Suprapubic skin (tissue), 3 donors: ENCODE data around the gene HECTD3.

Experiments used
- POLR2AphosphoS5 ChIP-seq, 3 donors: sonication (generic); formaldehyde crosslinking; IDR thresholded peaks; one replicate each; pipeline ENCODE4 v1.6.1; 2017; ENCODE audit warnings: antibody characterized with exemption in 3 of 3
- TF ChIP-seq, protein P1 (sequence below), 2 donors: fragments of 200-600 bp in 1 of 2; fragments of 450-650 bp in 1 of 2; sonication (generic) in 1 of 2; IDR thresholded peaks; one replicate each; pipeline ENCODE4 v1.5.1; 2016 to 2019; ENCODE audit warnings: antibody characterized with exemption in 2 of 2, mild to moderate bottlenecking in 1 of 2, moderate library complexity in 1 of 2

DNA sequence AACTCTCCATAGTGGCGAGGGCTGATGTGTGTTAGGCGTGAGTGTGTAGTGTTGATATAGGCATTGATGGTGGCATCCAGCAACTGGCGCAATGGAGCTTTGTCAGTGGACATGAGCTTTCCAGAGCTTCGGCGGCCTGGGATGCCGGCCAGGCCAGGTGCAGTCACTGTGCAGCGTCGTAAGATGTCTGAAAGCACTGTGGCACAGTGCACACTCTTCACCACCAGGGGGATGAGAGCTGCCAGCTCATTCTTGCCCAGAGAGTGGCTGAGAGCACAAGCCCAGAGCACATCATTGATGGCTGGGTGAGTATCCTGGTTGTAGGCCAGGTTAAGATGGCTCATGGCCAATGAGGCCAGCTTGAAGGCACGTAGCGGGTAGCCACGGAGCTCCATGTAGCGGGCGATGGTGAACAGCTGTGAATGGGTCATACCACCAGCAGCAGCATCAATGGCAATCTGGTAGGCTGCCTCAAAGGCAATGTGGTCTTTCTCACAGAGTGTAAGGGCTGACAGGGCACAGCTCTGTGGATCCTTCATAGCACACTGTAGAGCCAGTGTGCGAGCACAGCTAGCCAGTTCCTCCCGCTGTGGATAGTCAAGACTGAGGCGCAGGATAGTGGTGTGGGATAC lies 7.6 kb upstream of the HECTD3 start:
- TF ChIP-seq, protein P1, sequence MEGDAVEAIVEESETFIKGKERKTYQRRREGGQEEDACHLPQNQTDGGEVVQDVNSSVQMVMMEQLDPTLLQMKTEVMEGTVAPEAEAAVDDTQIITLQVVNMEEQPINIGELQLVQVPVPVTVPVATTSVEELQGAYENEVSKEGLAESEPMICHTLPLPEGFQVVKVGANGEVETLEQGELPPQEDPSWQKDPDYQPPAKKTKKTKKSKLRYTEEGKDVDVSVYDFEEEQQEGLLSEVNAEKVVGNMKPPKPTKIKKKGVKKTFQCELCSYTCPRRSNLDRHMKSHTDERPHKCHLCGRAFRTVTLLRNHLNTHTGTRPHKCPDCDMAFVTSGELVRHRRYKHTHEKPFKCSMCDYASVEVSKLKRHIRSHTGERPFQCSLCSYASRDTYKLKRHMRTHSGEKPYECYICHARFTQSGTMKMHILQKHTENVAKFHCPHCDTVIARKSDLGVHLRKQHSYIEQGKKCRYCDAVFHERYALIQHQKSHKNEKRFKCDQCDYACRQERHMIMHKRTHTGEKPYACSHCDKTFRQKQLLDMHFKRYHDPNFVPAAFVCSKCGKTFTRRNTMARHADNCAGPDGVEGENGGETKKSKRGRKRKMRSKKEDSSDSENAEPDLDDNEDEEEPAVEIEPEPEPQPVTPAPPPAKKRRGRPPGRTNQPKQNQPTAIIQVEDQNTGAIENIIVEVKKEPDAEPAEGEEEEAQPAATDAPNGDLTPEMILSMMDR (IDR thresholded peaks at IDR 0.05), result peak; percentile 48 to 79
- TF ChIP-seq POLR2AphosphoS5 (IDR thresholded peaks at IDR 0.05), result no peak
